Spleen (tissue), 7 donors: ENCODE results near the gene SBK3.
A peak's percentile ranks its signal among the peaks of the same experiment; 100 is the strongest.

Experiments
- CTCF ChIP-seq, 11 experiments: fragments of 200-600 bp in 7 of 11; fragments of 450-650 bp in 4 of 11; sonication (generic) in 4 of 11; IDR thresholded peaks in 8 of 11; conservative IDR thresholded peaks in 3 of 11; 1 replicate in 7 of 11; 2 replicates in 4 of 11; pipeline versions ENCODE4 v1.4.0 to v1.8.0; 2016 to 2021; ENCODE audit warnings: antibody characterized with exemption in 11 of 11, inconsistent platforms in 4 of 11, mild to moderate bottlenecking in 1 of 11
- POLR2AphosphoS5 ChIP-seq, 3 donors: sonication (generic); formaldehyde crosslinking; IDR thresholded peaks; one replicate each; pipeline ENCODE4 v1.5.1; 2017; ENCODE audit warnings: antibody characterized with exemption in 3 of 3
- donor health status: DM: no; HTN: no; CAD: no; lungs with moderate emphysema.
- donor health status: DM: no; HTN: no; CAD: no.
- donor health status: DM: no; HTN: no; CAD: no.

- TF ChIP-seq CTCF (IDR thresholded peaks at IDR 0.05 in 8 of 11, conservative IDR thresholded peaks at IDR 0.05 in 3 of 11) (no peak), POLR2AphosphoS5 (IDR thresholded peaks at IDR 0.05) (peak in 2 of 3 donors; percentile 50 to 56)
Observed at GRCh38 chr19:55493645-55494171, 51.6 kb downstream of the SBK3 start.
